ENCODE measurements around the gene IL1RAPL1. TPM values are rescaled to one million over a fixed set of nuclear protein-coding genes. Genes with fewer than 3 reads are reported as not detected.

Gene IL1RAPL1
- total and polyA plus RNA-seq, 2 donors (not counting 1 experiment from before 2014, with no cell fraction given): 0.25 to 2.8 TPM

DNA sequence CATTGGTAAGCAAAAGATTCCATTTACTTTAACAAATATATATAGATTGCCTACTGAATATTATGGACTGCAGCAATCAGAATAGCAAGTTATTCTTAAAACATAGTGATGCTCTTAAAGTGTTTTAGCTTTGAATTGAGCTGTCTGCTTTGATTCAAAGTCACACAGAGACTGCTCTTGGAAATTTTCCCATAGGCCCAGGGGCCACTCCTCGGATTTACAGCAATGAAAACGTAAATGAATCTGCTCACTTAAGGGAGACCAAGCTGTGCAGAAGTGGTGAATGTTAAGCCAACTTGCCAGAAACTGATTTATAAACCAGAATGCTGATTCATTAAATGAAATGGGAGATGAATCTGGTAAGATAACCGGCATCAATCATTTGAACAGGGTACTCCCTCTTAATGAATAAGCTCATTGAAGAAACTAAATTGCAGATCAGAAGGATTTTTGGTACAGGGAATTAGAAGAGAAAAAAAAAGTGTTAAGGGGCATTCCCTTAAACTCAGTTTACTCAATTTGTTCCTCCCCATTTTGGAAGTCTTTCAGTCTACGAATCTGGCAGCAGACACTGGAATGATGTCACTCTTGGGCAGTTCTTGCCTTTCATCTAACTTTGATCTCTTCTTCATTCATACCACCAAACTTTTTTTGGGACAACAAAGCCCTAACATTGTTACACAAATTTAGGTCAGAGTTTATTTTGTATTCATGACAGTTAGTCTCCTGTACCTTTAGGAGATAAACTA lies 1264.8 kb downstream of the IL1RAPL1 start:
- no peak overlapping the region for H2AFZ ChIP-seq (ENCODE audit: low read length)
- H3K27me3 ChIP-seq (ENCODE audit: control insufficient read depth, insufficient read depth, low read length): no peaks in the 10 kb centered on the region
- no peaks in the 10 kb centered on the region for H3K36me3 ChIP-seq (ENCODE audit: control insufficient read depth, insufficient read depth, low read length)

DNA sequence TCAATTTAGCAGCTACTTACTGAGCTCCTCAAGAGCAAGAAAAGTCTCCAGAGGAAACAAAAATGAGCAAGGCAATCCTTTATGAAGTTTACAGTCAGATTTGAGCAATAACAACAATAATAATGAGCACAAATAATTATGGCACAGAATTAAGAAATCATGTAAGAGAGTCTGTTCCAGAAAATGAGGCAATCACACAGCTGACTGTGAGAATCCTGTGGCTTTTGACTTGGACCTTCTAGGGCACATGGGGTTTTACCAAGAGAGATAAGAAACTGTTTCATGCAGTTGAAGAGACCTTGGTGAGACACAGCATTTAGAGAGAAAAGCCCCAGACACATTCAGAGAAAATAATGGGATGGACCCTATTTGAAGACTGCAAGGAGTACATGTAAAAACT lies 1265.5 kb downstream of the IL1RAPL1 start:
- Histone ChIP-seq H3K4me3 (replicated peaks in 1 of 4; ENCODE audit: control extremely low read depth in 1 of 4, insufficient read depth in 1 of 4, low read depth in 3 of 4, low read length in 4 of 4) (no peak overlapping the region), H3K4me1 (ENCODE audit: control insufficient read depth, extremely low read depth, insufficient read depth, low read length) (no peaks in the 10 kb centered on the region), H4K20me1 (ENCODE audit: control insufficient read depth, extremely low read depth, insufficient read depth, low read length) (no peaks in the 10 kb centered on the region), H3K27ac (ENCODE audit: insufficient read depth, low read length) (no peak overlapping the region), H3K4me2 (ENCODE audit: extremely low read depth, insufficient read depth, low read length) (no peak overlapping the region), H3K79me2 (ENCODE audit: control insufficient read depth, insufficient read depth, low read length) (no peaks in the 10 kb centered on the region), H2AFZ (ENCODE audit: low read length) (no peak overlapping the region), H3K9ac (ENCODE audit: insufficient read depth, low read length) (no peak overlapping the region), H3K36me3 (ENCODE audit: control insufficient read depth, insufficient read depth, low read length) (no peaks in the 10 kb centered on the region), H3K9me3 (ENCODE audit: control insufficient read depth, insufficient read depth, low read depth, low read length) (no peaks in the 10 kb centered on the region), H3K27me3 (ENCODE audit: control insufficient read depth, insufficient read depth, low read length) (no peaks in the 10 kb centered on the region)
- peak; percentile 30 to 48 for DNase-seq (ENCODE audit: low read depth in 2 of 2)
- no peak for TF ChIP-seq EZH2 (IDR thresholded peaks at IDR 0.05; ENCODE audit: low read length, missing control alignments)
- TF ChIP-seq, protein P1, sequence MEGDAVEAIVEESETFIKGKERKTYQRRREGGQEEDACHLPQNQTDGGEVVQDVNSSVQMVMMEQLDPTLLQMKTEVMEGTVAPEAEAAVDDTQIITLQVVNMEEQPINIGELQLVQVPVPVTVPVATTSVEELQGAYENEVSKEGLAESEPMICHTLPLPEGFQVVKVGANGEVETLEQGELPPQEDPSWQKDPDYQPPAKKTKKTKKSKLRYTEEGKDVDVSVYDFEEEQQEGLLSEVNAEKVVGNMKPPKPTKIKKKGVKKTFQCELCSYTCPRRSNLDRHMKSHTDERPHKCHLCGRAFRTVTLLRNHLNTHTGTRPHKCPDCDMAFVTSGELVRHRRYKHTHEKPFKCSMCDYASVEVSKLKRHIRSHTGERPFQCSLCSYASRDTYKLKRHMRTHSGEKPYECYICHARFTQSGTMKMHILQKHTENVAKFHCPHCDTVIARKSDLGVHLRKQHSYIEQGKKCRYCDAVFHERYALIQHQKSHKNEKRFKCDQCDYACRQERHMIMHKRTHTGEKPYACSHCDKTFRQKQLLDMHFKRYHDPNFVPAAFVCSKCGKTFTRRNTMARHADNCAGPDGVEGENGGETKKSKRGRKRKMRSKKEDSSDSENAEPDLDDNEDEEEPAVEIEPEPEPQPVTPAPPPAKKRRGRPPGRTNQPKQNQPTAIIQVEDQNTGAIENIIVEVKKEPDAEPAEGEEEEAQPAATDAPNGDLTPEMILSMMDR (conservative IDR thresholded peaks at IDR 0.05 in 1 of 2, IDR thresholded peaks at IDR 0.05 in 1 of 2; ENCODE audit: low read depth in 1 of 2, low read length in 2 of 2): no peak

More for the DNA sequence above, 1264.8 kb downstream of the IL1RAPL1 start:
- no peaks in the 10 kb centered on the region for H4K20me1 ChIP-seq (ENCODE audit: control insufficient read depth, extremely low read depth, insufficient read depth, low read length)
- no peaks in the 10 kb centered on the region for H3K4me1 ChIP-seq (ENCODE audit: control insufficient read depth, extremely low read depth, insufficient read depth, low read length)
- no peak overlapping the region for H3K4me3 ChIP-seq (replicated peaks in 1 of 4; ENCODE audit: control extremely low read depth in 1 of 4, insufficient read depth in 1 of 4, low read depth in 3 of 4, low read length in 4 of 4)
- H3K27ac ChIP-seq (ENCODE audit: insufficient read depth, low read length): no peak overlapping the region
- H3K4me2 ChIP-seq (ENCODE audit: extremely low read depth, insufficient read depth, low read length): no peak overlapping the region
- no peaks in the 10 kb centered on the region for H3K79me2 ChIP-seq (ENCODE audit: control insufficient read depth, insufficient read depth, low read length)
- TF ChIP-seq, protein P1 (conservative IDR thresholded peaks at IDR 0.05 in 1 of 2, IDR thresholded peaks at IDR 0.05 in 1 of 2; ENCODE audit: low read depth in 1 of 2, low read length in 2 of 2): no peak
- TF ChIP-seq EZH2 (IDR thresholded peaks at IDR 0.05; ENCODE audit: low read length, missing control alignments): no peak
- H3K9me3 ChIP-seq (ENCODE audit: control insufficient read depth, insufficient read depth, low read depth, low read length): no peaks in the 10 kb centered on the region
- no peak overlapping the region for H3K9ac ChIP-seq (ENCODE audit: insufficient read depth, low read length)
- DNase-seq (ENCODE audit: low read depth in 2 of 2): peak in 1 of 2 donors; percentile 25

DNA sequence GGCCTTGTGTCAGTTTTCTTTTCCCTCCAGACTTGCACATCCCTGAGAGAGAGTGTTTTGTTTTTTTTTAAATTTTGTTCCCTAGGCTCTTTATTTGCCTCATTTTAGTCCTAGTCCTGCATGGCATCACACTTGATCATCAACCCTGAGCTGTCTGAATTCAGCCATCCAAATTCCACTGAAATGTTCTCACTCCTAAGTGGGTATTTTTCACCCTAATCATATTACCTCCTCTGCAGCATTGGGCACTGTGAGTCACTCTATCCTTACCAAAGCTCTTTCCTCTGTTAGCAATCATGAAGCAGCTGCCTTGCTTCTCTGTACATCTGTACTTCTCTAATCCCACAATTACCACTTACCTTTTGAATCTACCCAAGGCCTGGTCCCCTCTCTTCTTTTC lies 1271.5 kb downstream of the IL1RAPL1 start:
- no peaks in the 10 kb centered on the region for H3K36me3 ChIP-seq (ENCODE audit: control insufficient read depth, insufficient read depth, low read length)
- no peak overlapping the region for H2AFZ ChIP-seq (ENCODE audit: low read length)
- no peak overlapping the region for H3K9ac ChIP-seq (ENCODE audit: insufficient read depth, low read length)
- H4K20me1 ChIP-seq (ENCODE audit: control insufficient read depth, extremely low read depth, insufficient read depth, low read length): no peaks in the 10 kb centered on the region
- TF ChIP-seq, protein P1 (conservative IDR thresholded peaks at IDR 0.05 in 1 of 2, IDR thresholded peaks at IDR 0.05 in 1 of 2; ENCODE audit: low read depth in 1 of 2, low read length in 2 of 2): no peak
- no peak for TF ChIP-seq EZH2 (IDR thresholded peaks at IDR 0.05; ENCODE audit: low read length, missing control alignments)
- no peaks in the 10 kb centered on the region for H3K79me2 ChIP-seq (ENCODE audit: control insufficient read depth, insufficient read depth, low read length)
- H3K27ac ChIP-seq (ENCODE audit: insufficient read depth, low read length): no peak overlapping the region
- DNase-seq (ENCODE audit: low read depth in 2 of 2): peak; percentile 43 to 66
- no peaks in the 10 kb centered on the region for H3K4me1 ChIP-seq (ENCODE audit: control insufficient read depth, extremely low read depth, insufficient read depth, low read length)
- H3K4me2 ChIP-seq (ENCODE audit: extremely low read depth, insufficient read depth, low read length): no peak overlapping the region
- no peak overlapping the region for H3K4me3 ChIP-seq (replicated peaks in 1 of 4; ENCODE audit: control extremely low read depth in 1 of 4, insufficient read depth in 1 of 4, low read depth in 3 of 4, low read length in 4 of 4)
- no peaks in the 10 kb centered on the region for H3K9me3 ChIP-seq (ENCODE audit: control insufficient read depth, insufficient read depth, low read depth, low read length)
- H3K27me3 ChIP-seq (ENCODE audit: control insufficient read depth, insufficient read depth, low read length): no peaks in the 10 kb centered on the region

All from fibroblast of lung (primary cell).